Measurements from ENCODE around the gene ATM. TPM values are rescaled to one million over a fixed set of nuclear protein-coding genes. Genes with fewer than 3 reads are reported as not detected.
A peak's percentile ranks its signal among the peaks of the same experiment; 100 is the strongest.

Gene ATM
- polyA plus RNA-seq, 3 donors = 9.6 to 22.0 (median 9.9) TPM

DNA sequence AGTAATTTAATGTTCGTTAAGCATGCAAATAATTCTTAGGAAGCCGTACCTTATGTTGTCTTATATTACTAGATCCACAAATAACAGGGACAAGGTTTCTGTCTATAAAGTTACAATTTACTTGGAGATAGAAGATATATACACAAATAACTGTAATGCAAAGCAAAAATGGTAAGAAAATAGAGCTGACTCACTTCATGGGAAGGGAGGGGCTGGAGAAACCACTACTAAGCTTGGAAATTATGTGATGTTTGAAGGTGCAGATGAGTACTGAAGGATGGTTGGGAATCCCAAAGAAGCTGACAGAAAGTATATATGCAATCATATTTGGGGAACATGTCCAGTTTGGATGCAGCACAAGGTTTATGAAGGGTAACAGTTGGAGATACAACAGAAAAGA is 4.4 kb upstream of the ATM start:
- WGBS, 3 donors = 44 to 89% (median 72%) methylated on average over 2 of the region's 2 CpGs
- H3K27ac ChIP-seq (ENCODE audit: low read depth, low read length) = no peak overlapping the region

DNA sequence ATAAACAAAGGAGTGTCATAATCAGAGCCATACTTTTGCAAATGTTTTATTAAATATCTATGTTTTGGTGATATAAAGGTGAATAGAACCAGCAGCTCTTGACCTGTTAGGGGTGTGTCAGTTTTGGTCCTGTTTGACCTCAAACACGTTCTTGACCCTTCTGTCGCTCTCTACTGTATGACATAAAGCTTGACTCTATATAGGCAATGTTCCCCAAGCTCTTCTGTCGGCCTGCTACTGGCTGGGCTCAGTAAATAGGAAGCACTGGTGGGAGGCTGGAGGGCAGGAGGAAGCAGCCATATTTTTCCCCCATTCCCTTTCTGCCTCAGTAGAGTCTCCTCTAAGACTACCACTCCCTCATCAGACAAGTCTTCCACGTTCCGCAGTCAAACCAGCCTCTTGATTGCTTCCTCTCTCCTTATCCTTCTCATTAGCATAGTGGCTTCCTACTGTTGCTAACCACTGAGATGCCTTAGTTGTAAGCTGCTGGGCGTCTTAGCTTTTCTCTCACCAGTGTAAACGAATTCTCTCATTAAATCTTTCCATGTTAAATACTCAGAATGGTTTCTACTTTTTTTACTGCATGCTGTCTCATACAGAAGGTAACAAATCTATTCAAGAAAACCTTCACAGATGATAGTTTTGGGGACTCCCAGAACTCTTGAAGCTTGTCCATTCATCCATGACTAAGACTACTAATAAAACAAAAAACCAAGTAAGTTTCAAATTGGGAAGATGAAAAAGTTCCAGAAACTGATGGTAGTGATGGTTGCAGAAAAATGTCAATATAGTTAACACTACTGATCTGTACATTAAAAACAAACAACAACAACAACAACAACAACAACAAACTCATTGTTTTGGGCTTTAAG is 3.7 kb upstream of the ATM start:
- WGBS, 3 donors = 74 to 81% (median 74%) methylated on average over 7 of the region's 7 CpGs
- H3K27ac ChIP-seq (ENCODE audit: low read depth, low read length) = no peak overlapping the region

GRCh38 chr11:108220721-108221336 is 2.0 kb upstream of the ATM start:
- no peak overlapping the region for H3K27ac ChIP-seq (ENCODE audit: low read depth, low read length)
- 32 to 42% (median 35%) methylated on average over 5 of the region's 5 CpGs for WGBS, 3 donors

GRCh38 chr11:108221371-108221770 is 1.5 kb upstream of the ATM start:
- H3K27ac ChIP-seq (ENCODE audit: low read depth, low read length) = no peak overlapping the region
- 1 to 2% (median 1%) methylated on average over 12 of the region's 12 CpGs for WGBS, 3 donors

DNA sequence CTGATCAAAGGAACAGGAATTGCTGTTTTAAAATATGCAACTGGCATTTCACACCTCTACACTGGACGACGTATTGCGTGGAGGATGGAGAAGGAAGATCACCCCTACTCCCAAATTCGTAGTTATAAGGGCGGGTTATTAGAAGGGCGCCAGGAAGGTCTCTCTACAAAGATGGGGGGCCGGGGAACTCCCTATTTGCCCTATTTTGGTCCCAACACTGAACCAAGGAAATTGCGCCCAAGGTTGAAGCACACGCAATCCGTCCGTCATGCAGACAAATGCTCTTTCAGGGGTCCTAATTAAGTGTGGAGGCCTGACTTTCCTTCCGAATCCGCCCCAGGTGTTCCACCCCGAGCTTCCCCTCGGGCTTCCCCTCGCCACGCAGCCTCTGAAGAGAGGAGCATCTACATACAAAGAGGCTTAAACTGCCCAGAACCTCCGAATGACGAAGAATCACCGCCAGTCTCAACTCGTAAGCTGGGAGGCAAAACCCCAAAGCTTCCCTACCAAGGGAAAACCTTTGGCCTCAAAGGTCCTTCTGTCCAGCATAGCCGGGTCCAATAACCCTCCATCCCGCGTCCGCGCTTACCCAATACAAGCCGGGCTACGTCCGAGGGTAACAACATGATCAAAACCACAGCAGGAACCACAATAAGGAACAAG is 825 bp upstream of the ATM start:
- WGBS, 3 donors = 0 to 1% (median 0%) methylated on average over 29 of the region's 29 CpGs

DNA sequence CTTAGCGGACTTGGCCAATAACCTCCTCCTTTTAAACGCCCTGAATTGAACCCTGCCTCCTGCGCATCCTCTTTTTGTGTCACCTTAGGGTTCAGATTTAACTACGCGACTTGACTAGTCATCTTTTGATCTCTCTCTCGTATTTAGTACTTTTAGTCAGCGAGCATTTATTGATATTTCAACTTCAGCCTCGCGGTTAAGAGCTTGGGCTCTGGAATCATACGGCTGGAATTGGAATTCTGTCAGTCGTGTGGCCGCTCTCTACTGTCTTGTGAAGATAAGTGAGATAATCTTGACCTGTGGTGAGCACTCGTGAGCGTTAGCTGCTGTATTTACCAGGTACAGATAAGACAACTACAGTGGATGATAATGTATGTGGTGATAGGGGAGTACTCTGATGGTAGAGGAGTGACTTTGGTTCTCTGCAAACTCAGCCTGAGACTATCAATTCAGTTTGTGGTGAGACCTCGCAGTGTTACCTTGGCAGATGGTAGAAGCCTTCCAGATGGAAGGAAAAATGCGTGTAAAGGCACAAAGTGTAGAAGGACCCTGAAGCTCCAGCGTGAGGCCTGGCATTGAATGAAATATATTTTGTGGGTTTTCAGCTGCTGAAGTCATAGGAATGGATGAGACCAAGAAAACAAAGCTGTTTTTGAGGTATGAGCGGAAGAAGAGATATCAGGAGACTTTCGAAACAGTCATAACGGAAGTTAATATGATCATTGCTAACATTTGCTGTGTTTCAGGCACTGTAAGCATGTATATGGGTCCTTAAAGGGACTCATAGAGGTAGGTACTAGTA is 682 bp downstream of the ATM start:
- 3 to 8% (median 8%) methylated on average over 19 to 20 of the region's 20 CpGs for WGBS, 3 donors
- no peak overlapping the region for H3K27ac ChIP-seq (ENCODE audit: low read depth, low read length)

More for the DNA sequence above, 825 bp upstream of the ATM start:
- H3K27ac ChIP-seq (ENCODE audit: low read depth, low read length) = peak overlapping the region; percentile 21

- H3K27ac ChIP-seq (ENCODE audit: low read depth, low read length) = no peak overlapping the region
- 40 to 66% (median 62%) methylated on average over 4 of the region's 4 CpGs for WGBS, 3 donors
These were observed 1.5 kb downstream of the ATM start for GRCh38 chr11:108224366-108224765.

- H3K27ac ChIP-seq (ENCODE audit: low read depth, low read length) = no peak overlapping the region
- 82 to 92% (median 82%) methylated on average over 14 of the region's 14 CpGs for WGBS, 3 donors
These were observed 2.3 kb downstream of the ATM start for GRCh38 chr11:108224911-108225786.

DNA sequence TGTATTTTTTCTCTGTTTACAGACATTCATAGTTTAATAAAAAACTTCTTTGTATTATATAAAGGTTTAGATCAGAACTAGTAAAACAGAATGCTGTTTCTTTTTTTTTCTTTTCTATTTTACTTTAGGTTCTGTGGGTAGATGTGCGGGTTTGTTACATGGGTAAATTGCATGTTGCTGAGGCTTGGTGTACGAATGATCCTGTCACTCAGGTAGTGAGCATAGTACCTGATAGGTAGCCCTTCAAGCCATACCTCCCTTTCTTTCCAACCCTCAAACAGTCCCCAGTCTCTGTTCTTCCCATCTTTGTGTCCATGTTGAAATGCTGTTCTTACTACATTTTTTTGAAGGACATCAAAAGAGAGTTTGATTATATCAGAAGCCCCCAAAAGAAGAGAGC is 3.2 kb downstream of the ATM start:
- 86 to 96% (median 93%) methylated on average over 2 of the region's 2 CpGs for WGBS, 3 donors

GRCh38 chr11:108228251-108228650 is 5.4 kb downstream of the ATM start:
- WGBS, 3 donors = 89 to 91% (median 90%) methylated on average over 2 of the region's 2 CpGs
- H3K27ac ChIP-seq (ENCODE audit: low read depth, low read length) = no peak overlapping the region

More for the DNA sequence above, 3.2 kb downstream of the ATM start:
- H3K27ac ChIP-seq (ENCODE audit: low read depth, low read length) = no peak overlapping the region

DNA sequence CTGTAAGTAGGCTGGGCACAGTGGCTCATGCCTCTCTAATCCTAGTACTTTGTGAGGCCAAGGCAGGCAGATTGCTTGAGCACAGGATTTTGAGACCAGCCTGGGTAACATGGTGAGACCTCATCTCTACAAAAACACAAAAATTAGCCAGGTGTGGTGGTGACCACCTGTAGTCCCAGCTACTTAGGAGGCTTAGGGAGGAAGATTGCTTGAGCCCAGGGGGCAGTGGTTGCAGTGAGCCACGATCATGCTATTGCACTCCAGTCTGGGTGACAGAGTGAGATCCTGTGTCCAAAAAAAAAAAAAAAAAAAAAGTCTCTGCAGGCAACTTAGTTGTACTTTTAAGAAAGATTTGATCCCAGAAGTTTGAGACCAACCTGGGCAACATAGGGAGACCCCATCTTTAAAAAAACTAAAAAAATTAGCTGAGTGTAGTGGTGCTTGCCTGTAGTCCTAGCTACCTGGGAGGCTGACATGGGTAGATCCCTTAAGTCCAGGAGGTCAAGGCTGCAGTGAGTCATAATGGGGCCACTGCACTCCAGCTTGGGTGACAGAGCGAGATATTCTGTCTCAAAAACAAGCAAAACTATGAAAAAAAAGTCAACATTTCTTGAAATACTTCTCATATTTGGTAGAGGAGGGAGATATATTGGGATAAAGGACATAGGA is 10.5 kb downstream of the ATM start:
- H3K27ac ChIP-seq (ENCODE audit: low read depth, low read length) = no peak overlapping the region
- 86 to 93% (median 89%) methylated on average over 2 of the region's 2 CpGs for WGBS, 3 donors

DNA sequence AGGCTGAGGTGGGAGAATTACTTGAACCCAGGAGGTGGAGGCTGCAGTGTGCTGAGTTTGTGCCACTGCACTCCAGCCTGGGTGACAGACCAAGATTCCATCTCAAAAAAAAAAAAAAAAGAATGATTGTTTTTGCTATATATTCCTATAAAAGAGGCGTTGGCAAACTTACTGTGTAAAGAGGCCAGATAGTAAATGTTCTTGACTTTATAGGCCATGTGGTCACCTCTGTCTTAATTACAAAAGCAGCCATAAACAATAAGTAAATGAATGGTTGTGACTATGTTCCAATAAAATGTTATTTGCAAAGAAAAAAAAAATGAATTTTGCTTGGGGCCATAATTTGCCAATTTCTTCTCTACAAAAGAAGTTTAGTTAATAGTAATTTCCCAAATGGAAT is 12.3 kb downstream of the ATM start:
- WGBS, 3 donors = 87 to 92% (median 91%) methylated on average over 1 of the region's 1 CpG
- H3K27ac ChIP-seq (ENCODE audit: low read depth, low read length) = no peak overlapping the region

DNA sequence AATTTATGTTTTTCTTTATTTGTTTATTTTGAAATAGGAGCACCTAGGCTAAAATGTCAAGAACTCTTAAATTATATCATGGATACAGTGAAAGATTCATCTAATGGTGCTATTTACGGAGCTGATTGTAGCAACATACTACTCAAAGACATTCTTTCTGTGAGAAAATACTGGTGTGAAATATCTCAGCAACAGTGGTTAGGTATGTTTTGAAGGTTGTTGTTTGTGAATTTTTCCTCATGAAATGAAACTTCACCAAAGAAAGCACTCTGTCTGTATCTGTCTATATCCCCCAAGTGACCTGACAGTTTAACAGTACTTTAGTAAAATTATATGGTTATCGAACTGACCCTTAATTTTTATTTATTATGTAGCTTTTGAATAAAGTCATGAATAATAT is 12.8 kb downstream of the ATM start:
- no peak overlapping the region for H3K27ac ChIP-seq (ENCODE audit: low read depth, low read length)
- 96 to 97% (median 96%) methylated on average over 2 of the region's 2 CpGs for WGBS, 3 donors

- WGBS, 3 donors = 88 to 93% (median 90%) methylated on average over 1 of the region's 1 CpG
- H3K27ac ChIP-seq (ENCODE audit: low read depth, low read length) = no peak overlapping the region
These were observed 14.2 kb downstream of the ATM start for GRCh38 chr11:108237058-108237481.

GRCh38 chr11:108239076-108239475 is 16.2 kb downstream of the ATM start:
- no peak overlapping the region for H3K27ac ChIP-seq (ENCODE audit: low read depth, low read length)

- WGBS, 3 donors = 73 to 93% (median 89%) methylated on average over 4 of the region's 4 CpGs
- no peak overlapping the region for H3K27ac ChIP-seq (ENCODE audit: low read depth, low read length)
These were observed 18.6 kb downstream of the ATM start for GRCh38 chr11:108241330-108242037.

GRCh38 chr11:108242422-108242821 is 19.6 kb downstream of the ATM start:
- H3K27ac ChIP-seq (ENCODE audit: low read depth, low read length) = no peak overlapping the region
- WGBS, 3 donors = 97% methylated on average over 2 of the region's 2 CpGs

All from adipose tissue (tissue), 3 donors.